Fibroblast of skin of back (primary cell): ENCODE data around the gene CPA4.

Source experiments
- DNase-seq: peaks from one replicate; pipeline ENCODE4 v3.0.0-alpha.2; 2013

CPA4 gene

GRCh38 chr7:130346177-130346905 lies 53.4 kb downstream of the CPA4 start:
- DNase-seq, result no peak

GRCh38 chr7:130346941-130347340 lies 54.0 kb downstream of the CPA4 start:
- no peak for DNase-seq

- peak; percentile 40 for DNase-seq
Measured at GRCh38 chr7:130349911-130350782, 57.2 kb downstream of the CPA4 start.

GRCh38 chr7:130350945-130351790 lies 58.2 kb downstream of the CPA4 start:
- no peak for DNase-seq

DNA sequence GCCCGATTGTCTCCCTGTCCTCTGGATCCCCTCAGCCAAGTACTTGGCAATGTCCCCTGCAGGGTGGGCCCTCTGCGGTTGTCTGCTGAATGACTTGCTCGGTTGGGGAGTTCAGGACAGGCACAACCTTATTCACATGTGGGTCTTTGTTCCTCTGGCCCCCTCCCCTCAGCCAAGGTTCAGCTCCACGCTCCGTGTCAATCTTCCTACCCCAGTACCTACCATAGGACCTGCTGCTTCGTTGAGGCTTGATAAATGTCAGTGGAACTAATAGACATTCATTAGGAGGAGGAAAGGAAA lies 58.8 kb downstream of the CPA4 start:
- no peak for DNase-seq

DNA sequence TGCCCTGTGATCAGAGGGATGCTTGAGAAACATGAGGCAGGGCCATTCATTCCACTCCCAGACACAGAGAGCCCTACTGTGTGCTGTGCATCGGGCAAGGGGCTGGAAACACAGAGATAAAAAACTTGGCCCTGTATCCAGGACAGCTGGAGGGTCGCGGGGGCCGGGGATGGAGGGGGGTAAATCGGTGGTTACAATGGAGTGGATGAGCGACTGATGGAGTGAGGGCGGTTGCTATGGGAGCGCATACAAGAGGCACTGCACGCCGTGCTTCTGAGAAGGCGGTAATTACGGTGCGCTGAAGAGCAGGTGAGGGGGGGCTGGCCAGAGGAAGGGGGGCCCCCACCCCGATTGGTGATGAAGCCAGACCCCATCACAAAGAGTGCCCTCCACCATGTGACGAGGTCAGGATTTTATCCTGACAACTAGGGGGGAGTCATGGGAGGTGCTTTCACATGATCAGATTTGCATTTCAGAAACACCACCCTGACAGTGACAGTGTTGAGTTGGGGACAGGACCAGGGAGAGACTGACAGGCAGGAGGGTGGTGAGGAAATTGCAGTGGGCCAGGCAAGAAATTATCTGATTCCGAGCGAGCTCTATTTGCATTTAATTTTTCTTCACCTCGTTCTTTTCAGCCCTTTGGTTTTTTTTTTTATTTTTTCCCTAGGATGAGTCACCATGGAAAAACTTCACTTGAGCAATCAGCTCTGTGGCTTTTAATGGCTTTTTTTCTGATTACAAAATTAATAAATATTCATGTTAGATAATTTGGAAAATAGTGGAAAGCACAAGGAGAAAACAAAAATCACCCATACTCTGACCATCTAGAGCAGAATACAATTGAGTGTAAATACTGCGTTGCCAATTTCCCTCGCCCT lies 59.5 kb downstream of the CPA4 start:
- DNase-seq, result peak; percentile 69

- DNase-seq, result no peak
Measured at GRCh38 chr7:130353196-130353595, 60.2 kb downstream of the CPA4 start.

DNA sequence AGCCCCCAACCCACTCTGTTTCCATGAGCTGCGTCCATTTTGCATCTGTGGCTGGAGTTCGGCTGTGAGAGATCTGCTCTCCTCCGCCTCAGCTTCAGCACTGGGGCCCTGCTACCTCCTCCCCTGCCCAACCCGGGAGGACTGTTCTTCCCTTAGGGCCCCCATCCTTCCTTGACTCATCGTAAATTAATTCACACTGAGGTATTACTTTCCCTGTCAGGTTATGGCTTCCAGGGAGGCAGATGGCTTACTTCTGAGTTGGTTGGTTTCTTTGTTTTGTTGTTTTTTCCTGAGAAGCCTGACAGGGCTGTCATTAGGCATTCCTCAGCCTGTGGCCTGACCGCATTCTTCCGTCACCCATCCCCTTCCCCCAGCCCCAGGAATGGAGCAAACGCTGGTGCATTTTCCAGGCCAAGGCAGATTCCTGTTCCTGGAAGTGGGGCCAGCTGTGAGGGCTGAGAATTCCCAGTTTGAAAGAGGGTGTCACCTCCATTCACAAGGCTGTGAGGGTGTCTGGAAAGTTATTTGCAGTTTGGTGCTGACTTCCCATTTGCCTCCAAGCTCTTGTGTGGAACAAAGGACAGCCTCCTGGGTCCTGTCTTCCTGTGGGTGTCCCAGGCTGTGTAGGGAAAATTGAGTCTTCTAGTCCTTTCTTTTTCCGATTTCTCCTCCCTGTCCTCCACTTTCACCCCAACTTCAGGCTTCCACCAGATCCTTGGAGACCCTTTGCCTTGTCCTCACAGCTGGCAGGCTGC lies 63.3 kb downstream of the CPA4 start:
- peak; percentile 100 for DNase-seq

GRCh38 chr7:130356876-130357611 lies 64.1 kb downstream of the CPA4 start:
- peak; percentile 59 for DNase-seq

DNA sequence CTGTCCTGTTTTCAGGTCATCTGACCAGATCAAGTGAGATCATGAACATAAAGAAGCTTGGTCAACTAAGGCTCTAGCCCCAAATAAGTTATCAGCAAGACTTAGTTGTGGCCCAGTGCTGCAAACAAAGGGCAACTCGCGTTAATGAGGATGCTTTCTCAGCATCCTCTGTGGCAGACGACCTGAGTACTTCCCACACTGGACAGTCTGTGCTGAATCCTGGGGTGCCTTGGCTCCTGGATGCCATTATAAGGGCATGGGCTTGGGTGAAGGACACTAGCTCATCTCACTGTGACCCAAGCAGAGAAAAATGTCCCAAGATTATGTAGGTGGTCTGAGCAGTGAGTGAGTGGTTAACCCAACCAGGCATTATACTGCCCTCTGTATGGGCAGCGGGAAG lies 65.5 kb downstream of the CPA4 start:
- DNase-seq, result no peak

GRCh38 chr7:130359276-130359857 lies 66.4 kb downstream of the CPA4 start:
- DNase-seq, result no peak

DNA sequence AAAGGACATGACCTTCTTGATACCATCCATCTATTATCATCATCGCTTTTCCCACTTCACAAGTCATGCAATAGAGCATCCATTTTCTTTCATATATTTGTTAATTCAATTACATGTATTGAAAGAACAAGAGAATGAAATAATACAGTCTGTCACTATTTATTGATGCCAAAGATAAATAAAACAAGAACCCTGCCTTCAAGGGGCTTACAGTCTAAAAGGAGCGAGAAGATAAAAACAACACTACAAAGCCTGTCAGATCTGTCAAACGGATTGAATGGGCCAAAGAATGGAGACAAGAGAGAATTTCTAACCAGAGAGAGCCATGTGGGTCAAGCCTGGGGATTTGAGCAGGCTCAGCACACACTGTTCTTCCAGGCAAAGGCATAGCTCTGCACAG lies 67.6 kb downstream of the CPA4 start:
- no peak for DNase-seq

GRCh38 chr7:130361681-130362080 lies 68.7 kb downstream of the CPA4 start:
- no peak for DNase-seq

- DNase-seq, result no peak
Measured at GRCh38 chr7:130362251-130362816, 69.4 kb downstream of the CPA4 start.

DNA sequence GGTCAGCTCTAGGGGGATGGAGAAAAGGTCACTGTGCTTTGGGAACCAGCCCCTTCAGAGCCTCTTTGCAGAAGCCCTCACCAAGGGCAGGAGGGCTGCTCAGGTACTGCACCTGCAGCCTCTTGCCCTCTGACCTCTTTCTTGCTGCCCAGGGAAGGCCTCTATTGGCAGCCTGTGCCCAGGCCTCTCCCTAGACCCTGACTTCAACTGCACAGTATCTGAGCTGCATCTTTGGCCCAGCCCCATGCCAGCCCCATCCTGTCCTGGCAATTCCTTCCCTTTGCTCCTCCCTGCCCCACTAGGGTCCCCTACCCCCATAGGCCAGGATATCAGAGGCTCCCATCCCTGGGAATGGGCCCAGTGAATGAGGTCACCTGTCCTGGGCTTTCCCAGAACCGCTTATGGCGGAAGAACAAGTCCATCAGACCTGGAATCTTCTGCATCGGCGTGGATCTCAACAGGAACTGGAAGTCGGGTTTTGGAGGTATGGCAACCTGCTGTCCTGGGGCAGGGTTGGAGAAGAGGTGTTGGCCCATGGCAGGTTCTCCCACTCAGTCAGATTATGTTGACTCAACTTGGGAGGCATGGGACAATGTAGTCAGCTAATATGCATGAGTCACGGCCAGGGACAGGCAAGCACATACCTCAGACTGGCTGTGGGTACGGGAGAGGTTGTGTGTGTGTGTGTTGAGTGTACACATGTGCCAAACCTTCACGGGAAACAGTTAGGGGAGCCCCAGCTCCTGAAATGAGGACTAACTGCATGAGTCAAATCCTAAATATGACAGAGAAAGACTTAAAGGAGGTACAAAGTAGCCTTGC lies 70.3 kb downstream of the CPA4 start:
- DNase-seq, result peak; percentile 99

DNA sequence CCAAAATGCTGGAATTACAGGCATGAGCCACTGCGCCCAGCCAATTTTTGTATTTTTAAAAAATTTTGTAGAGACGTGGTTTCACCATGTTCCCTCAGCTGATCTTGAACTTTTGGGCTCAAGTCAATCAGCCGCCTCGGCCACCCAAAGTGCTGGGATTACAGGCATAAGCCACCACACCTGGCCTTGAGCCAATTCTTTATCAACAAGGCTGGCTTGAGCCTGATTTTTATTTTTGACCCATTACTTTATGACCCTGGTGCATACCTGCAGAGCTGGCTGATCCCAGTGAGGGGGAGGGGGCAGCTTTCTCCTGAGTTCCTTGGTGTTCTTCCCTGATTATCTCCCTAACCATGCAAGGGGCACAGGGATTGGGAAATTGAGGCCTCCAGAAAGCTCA lies 71.5 kb downstream of the CPA4 start:
- DNase-seq, result no peak

DNA sequence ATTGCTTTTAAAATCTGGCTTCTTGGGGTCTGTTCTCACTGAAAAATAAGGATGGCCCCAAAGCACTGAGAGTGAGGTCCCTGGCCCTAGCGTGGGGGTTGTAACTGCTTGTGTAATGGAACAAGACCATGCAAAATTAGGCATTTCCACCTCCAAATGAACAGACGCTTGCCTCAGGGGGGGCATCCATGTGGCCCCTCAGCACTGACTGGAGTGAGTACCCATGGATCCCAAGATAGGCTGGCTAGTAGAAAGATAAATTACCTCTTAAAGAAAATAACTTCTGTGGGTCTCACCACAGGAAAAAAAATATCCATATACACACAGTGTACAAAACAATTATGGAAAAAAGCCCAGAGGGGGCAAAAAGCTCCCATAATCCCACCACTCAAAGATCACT lies 72.1 kb downstream of the CPA4 start:
- DNase-seq, result no peak

- DNase-seq, result peak; percentile 81
Measured at GRCh38 chr7:130365511-130366441, 72.8 kb downstream of the CPA4 start.
